A549 (cell line): ENCODE results near the gene KRTDAP. TPM values are rescaled to one million over a fixed set of nuclear protein-coding genes. Genes with fewer than 3 reads are reported as not detected.
A peak's percentile ranks its signal among the peaks of the same experiment; 100 is the strongest.
"Not testable (repeated sequence)": the region's sequence is repeated elsewhere in the genome, so short reads cannot be mapped to it uniquely, and the experiment has no call there.

ENCODE experiments used
- ATAC-seq, 2 experiments: fragments of 200-7000 bp in 1 of 2; fragments of >200 bp in 1 of 2; cut with Nextera tagmentation in 1 of 2; cut with Tn5 transposase in 1 of 2; 3 replicates each; pipeline versions ENCODE4 v1.8.0 to v1.9.1; 2018 to 2020; ENCODE audit warnings: mild to moderate bottlenecking in 1 of 2, moderate library complexity in 1 of 2
- CTCF ChIA-PET: fragments of 300-600 bp; sonication (Branson Sonifier 250); formaldehyde crosslinking; extraction: SDS; loops from one replicate; lab custom pipeline; 2021; ENCODE audit warnings: antibody characterized with exemption, inconsistent platforms; lab: Yijun Ruan, JAX
- POLR2A ChIA-PET: fragments of 350-600 bp; formaldehyde crosslinking; extraction: SDS; loops from one replicate; lab custom pipeline; 2021; ENCODE audit warnings: antibody characterized with exemption, inconsistent platforms; lab: Yijun Ruan, JAX
- DNase-seq, 2 experiments: peaks; one replicate each; pipeline versions ENCODE4 v3.0.0 to v3.0.0-alpha.2; 2011 to 2016; ENCODE audit warnings: low read depth in 1 of 2, low spot score in 1 of 2
- FAIRE-seq: peaks from 2 replicates; lab custom pipeline; 2011; peaks lifted over from hg19 to GRCh38; lab: Jason Lieb, UNC
- H3K27ac ChIP-seq, 2 experiments: fragments of >200 bp; sonication (Bioruptor Twin); formaldehyde crosslinking; 3 replicates each; pipeline ENCODE4 v1.5.1; 2016 to 2017
- H3K4me1 ChIP-seq: fragments of >200 bp; sonication (Bioruptor Twin); formaldehyde crosslinking; 3 replicates; pipeline ENCODE4 v1.6.1; 2016
- H3K4me2 ChIP-seq: fragments of >200 bp; sonication (Bioruptor Twin); formaldehyde crosslinking; 3 replicates; pipeline ENCODE4 v1.6.1; 2016
- H3K4me3 ChIP-seq: fragments of >200 bp; sonication (Bioruptor Twin); formaldehyde crosslinking; 3 replicates; pipeline ENCODE4 v1.5.1; 2016
- H3K9me3 ChIP-seq: fragments of >200 bp; sonication (Bioruptor Twin); formaldehyde crosslinking; 3 replicates; pipeline ENCODE4 v1.6.1; 2016
- CBX2 ChIP-seq: fragments of 200-600 bp; sonication (generic); IDR thresholded peaks from 2 replicates; pipeline ENCODE4 v1.6.1; 2016; ENCODE audit warnings: low read depth, mild to moderate bottlenecking, borderline replicate concordance
- CHD4 ChIP-seq: fragments of 200-600 bp; sonication (generic); IDR thresholded peaks from 2 replicates; pipeline ENCODE4 v1.6.1; 2016; ENCODE audit warnings: antibody characterized with exemption, mild to moderate bottlenecking, borderline replicate concordance
- CTCF ChIP-seq: fragments of >200 bp; sonication (Bioruptor Twin); formaldehyde crosslinking; IDR thresholded peaks from 3 replicates; pipeline ENCODE4 v1.5.1; 2016
- HOXB13 ChIP-seq: fragments of 250-450 bp; sonication (Bioruptor Pico); IDR thresholded peaks from 2 replicates; pipeline ENCODE4 v1.5.0; 2020; ENCODE audit warnings: low read depth, mild to moderate bottlenecking, moderate library complexity
- JUN ChIP-seq, 2 experiments: fragments of >200 bp; sonication (Bioruptor Twin); formaldehyde crosslinking; IDR thresholded peaks; 2 replicates in 1 of 2; 3 replicates in 1 of 2; pipeline ENCODE4 v1.6.1; 2016 to 2017
- KDM1A ChIP-seq: fragments of 200-600 bp; sonication (generic); IDR thresholded peaks from 2 replicates; pipeline ENCODE4 v1.6.1; 2016; ENCODE audit warnings: low read depth, mild to moderate bottlenecking
- NR3C1 ChIP-seq: fragments of >200 bp; sonication (Bioruptor Twin); formaldehyde crosslinking; IDR thresholded peaks from 3 replicates; pipeline ENCODE4 v1.6.1; 2017
- PHF8 ChIP-seq: fragments of 200-600 bp; sonication (generic); IDR thresholded peaks from 2 replicates; pipeline ENCODE4 v1.6.1; 2016; ENCODE audit warnings: low read depth, mild to moderate bottlenecking, antibody characterized with exemption, moderate library complexity, borderline replicate concordance
- POLR2AphosphoS2 ChIP-seq: conservative IDR thresholded peaks from 2 replicates; pipeline ENCODE4 v1.6.1; 2012; ENCODE audit warnings: low read length, improper control_type of control experiment, inconsistent platforms
- RARB ChIP-seq: fragments of 250-450 bp; sonication (Bioruptor Pico); IDR thresholded peaks from 2 replicates; pipeline ENCODE4 v1.8.0; 2021; ENCODE audit warnings: mild to moderate bottlenecking, moderate library complexity
- USF2 ChIP-seq: fragments of 450-650 bp; IDR thresholded peaks from 2 replicates; pipeline ENCODE4 v1.6.1; 2014; ENCODE audit warnings: antibody characterized with exemption
- WGBS: methylation state at CpG from one replicate; pipeline ENCODE4 v1.1.6; 2017; ENCODE audit errors: missing lambda C conversion rate; 5-methylcytosine and 5-hydroxymethylcytosine counted together
- polyA plus RNA-seq, 4 experiments: library from polyadenylated mRNA; depleted of rRNA in 3 of 4; stranded (reverse); fragments of >200 nt; fragmentation: RNase III in 1 of 4; extraction: RNeasy Plus Mini Kit Qiagen cat#74134 plus additional on column Dnase treatment in 1 of 4; gene quantifications; 2 replicates in 3 of 4; 3 replicates in 1 of 4; pipeline ENCODE4 v1.2.3, GENCODE V29; 2011 to 2017
- TF ChIP-seq, protein P1 (sequence below): fragments of 250-450 bp; sonication (Bioruptor Pico); IDR thresholded peaks from 2 replicates; pipeline ENCODE4 v1.5.0; 2020; ENCODE audit warnings: low read depth, mild to moderate bottlenecking, moderate library complexity
- TF ChIP-seq, protein P2 (sequence below): fragments of 200-600 bp; sonication (generic); IDR thresholded peaks from 2 replicates; pipeline ENCODE4 v1.6.1; 2016; ENCODE audit warnings: antibody characterized with exemption, mild to moderate bottlenecking, moderate library complexity
- TF ChIP-seq, protein P3 (sequence below): IDR thresholded peaks from 2 replicates; pipeline ENCODE4 v1.6.1; 2012; ENCODE audit warnings: low read depth, borderline replicate concordance

The KRTDAP gene
- polyA plus RNA-seq, 2 of the 4 experiments (the other 2 are of a cell fraction) = not detected

- 63% methylated on average over 21 of the region's 21 CpGs for WGBS
- H3K4me1 ChIP-seq = no peaks in the 10 kb centered on the region
- DNase-seq = no peak
- TF ChIP-seq USF2 (no peak), NR3C1 (no peak), RARB (CRISPR knock-in tag) (no peak), JUN (IDR thresholded peaks at IDR 0.05) (no peak), KDM1A (no peak)
- TF ChIP-seq, all 56 proteins: peak for 0
- ATAC-seq = 0 out of 6 replicates have a peak, but pooled peaks of 1 of the 2 experiments have one; percentile 36
- no peak overlapping the region for H3K4me3 ChIP-seq
- peaks cover 4% of the 10 kb centered on the region; the same call in 1 of the 3 replicates for H3K9me3 ChIP-seq
- no peak overlapping the region for H3K27ac ChIP-seq
- no peak overlapping the region for H3K4me2 ChIP-seq
- FAIRE-seq = peak; percentile 88
- CTCF ChIA-PET = interaction anchor here (0.7 to 5.8 kb wide), 8 partner anchors 9 to 130 kb away, joined by 3 to 30 read pairs (median 4); partner anchors contain the start of gene KRTDAP
- POLR2A ChIA-PET = no interaction called here
Measured at GRCh38 chr19:35478794-35479677, 11.2 kb downstream of the KRTDAP start.

GRCh38 chr19:35476149-35476548 lies 14.1 kb downstream of the KRTDAP start:
- H3K4me2 ChIP-seq = no peak overlapping the region
- ChIA-PET POLR2A (no interaction called here), CTCF (no interaction called here)
- H3K27ac ChIP-seq = no peak overlapping the region
- 33% methylated on average over 4 of the region's 4 CpGs for WGBS
- ATAC-seq (no peak), FAIRE-seq (no peak), DNase-seq (peak in 1 of 2 experiments; percentile 35)
- no peak overlapping the region for H3K4me3 ChIP-seq
- peak; percentile 35; the same call in 2 of the 3 replicates for TF ChIP-seq CTCF
- TF ChIP-seq JUN (IDR thresholded peaks at IDR 0.05) = no peak
- TF ChIP-seq CHD4 = no peak
- TF ChIP-seq POLR2AphosphoS2 = no peak
- no peaks in the 10 kb centered on the region; the same call in 2 of the 3 replicates for H3K9me3 ChIP-seq
- H3K4me1 ChIP-seq = no peaks in the 10 kb centered on the region

- DNase-seq, H3K9me3 ChIP-seq, H3K4me1 ChIP-seq, FAIRE-seq, H3K27ac ChIP-seq, H3K4me3 ChIP-seq, ATAC-seq, POLR2A ChIA-PET, H3K4me2 ChIP-seq: not testable (repeated sequence)
- 76% methylated on average over 7 of the region's 7 CpGs for WGBS
- CTCF ChIA-PET = interaction anchor here (1.0 to 17.2 kb wide), 7 partner anchors 18 to 199 kb away, joined by 3 to 368 read pairs (median 10); partner anchors contain the start of genes FFAR1 and FFAR3
Measured at GRCh38 chr19:35474594-35474993, 15.7 kb downstream of the KRTDAP start.

- DNase-seq = no peak
- WGBS = 81% methylated on average over 14 of the region's 14 CpGs
- TF ChIP-seq JUN (IDR thresholded peaks at IDR 0.05) = no peak
- TF ChIP-seq, protein P1, sequence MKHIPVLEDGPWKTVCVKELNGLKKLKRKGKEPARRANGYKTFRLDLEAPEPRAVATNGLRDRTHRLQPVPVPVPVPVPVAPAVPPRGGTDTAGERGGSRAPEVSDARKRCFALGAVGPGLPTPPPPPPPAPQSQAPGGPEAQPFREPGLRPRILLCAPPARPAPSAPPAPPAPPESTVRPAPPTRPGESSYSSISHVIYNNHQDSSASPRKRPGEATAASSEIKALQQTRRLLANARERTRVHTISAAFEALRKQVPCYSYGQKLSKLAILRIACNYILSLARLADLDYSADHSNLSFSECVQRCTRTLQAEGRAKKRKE (CRISPR knock-in tag) = no peak
- TF ChIP-seq NR3C1 = no peak
- TF ChIP-seq HOXB13 (CRISPR knock-in tag) = no peak
- TF ChIP-seq, protein P2, sequence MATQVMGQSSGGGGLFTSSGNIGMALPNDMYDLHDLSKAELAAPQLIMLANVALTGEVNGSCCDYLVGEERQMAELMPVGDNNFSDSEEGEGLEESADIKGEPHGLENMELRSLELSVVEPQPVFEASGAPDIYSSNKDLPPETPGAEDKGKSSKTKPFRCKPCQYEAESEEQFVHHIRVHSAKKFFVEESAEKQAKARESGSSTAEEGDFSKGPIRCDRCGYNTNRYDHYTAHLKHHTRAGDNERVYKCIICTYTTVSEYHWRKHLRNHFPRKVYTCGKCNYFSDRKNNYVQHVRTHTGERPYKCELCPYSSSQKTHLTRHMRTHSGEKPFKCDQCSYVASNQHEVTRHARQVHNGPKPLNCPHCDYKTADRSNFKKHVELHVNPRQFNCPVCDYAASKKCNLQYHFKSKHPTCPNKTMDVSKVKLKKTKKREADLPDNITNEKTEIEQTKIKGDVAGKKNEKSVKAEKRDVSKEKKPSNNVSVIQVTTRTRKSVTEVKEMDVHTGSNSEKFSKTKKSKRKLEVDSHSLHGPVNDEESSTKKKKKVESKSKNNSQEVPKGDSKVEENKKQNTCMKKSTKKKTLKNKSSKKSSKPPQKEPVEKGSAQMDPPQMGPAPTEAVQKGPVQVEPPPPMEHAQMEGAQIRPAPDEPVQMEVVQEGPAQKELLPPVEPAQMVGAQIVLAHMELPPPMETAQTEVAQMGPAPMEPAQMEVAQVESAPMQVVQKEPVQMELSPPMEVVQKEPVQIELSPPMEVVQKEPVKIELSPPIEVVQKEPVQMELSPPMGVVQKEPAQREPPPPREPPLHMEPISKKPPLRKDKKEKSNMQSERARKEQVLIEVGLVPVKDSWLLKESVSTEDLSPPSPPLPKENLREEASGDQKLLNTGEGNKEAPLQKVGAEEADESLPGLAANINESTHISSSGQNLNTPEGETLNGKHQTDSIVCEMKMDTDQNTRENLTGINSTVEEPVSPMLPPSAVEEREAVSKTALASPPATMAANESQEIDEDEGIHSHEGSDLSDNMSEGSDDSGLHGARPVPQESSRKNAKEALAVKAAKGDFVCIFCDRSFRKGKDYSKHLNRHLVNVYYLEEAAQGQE = no peak
- TF ChIP-seq PHF8 = no peak
- no peak for TF ChIP-seq CBX2
- TF ChIP-seq, protein P3, sequence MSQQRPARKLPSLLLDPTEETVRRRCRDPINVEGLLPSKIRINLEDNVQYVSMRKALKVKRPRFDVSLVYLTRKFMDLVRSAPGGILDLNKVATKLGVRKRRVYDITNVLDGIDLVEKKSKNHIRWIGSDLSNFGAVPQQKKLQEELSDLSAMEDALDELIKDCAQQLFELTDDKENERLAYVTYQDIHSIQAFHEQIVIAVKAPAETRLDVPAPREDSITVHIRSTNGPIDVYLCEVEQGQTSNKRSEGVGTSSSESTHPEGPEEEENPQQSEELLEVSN = peak; percentile 42; the same call in 1 of the 2 replicates
- TF ChIP-seq, all 56 proteins: peak for 1
- FAIRE-seq (no peak), ATAC-seq (no peak)
- H3K4me3 ChIP-seq = no peak overlapping the region
- no peak overlapping the region for H3K4me2 ChIP-seq
- CTCF ChIA-PET = interaction anchor here (0.9 to 17.2 kb wide), 12 partner anchors 12 to 636 kb away, joined by 3 to 368 read pairs (median 4); partner anchors contain the start of genes FFAR1 and FFAR3
- H3K4me1 ChIP-seq = no peaks in the 10 kb centered on the region
- no peak overlapping the region for H3K27ac ChIP-seq
- POLR2A ChIA-PET = no interaction called here
- H3K9me3 ChIP-seq = no peaks in the 10 kb centered on the region
Measured at GRCh38 chr19:35474104-35474503, 16.2 kb downstream of the KRTDAP start.
